H1 (cell line): Measurements from ENCODE around the gene DAB2IP. TPM values are rescaled to one million over a fixed set of nuclear protein-coding genes. Genes with fewer than 3 reads are reported as not detected.

ENCODE experiments used
- CTCF ChIA-PET: fragments of 300-600 bp; sonication (Branson Sonifier 250); formaldehyde crosslinking; loops from one replicate; lab custom pipeline; 2021; ENCODE audit not compliant: partially characterized antibody; lab: Charles Lee
- POLR2A ChIA-PET: fragments of 300-600 bp; sonication (Branson Sonifier 250); formaldehyde crosslinking; loops from one replicate; lab custom pipeline; 2021; ENCODE audit warnings: inconsistent platforms; ENCODE audit not compliant: partially characterized antibody; lab: Charles Lee
- DNase-seq, 2 experiments: peaks; one replicate each; pipeline versions ENCODE4 v3.0.0 to v3.0.0-alpha.2; 2010 to 2022; ENCODE audit warnings: low spot score in 2 of 2, low read depth in 1 of 2, mixed read lengths in 1 of 2
- FAIRE-seq: peaks from 2 replicates; lab custom pipeline; 2011; peaks lifted over from hg19 to GRCh38; lab: Jason Lieb, UNC
- H2AFZ ChIP-seq: 2 replicates; pipeline ENCODE4 v1.8.1; 2012; ENCODE audit warnings: low read length, inconsistent platforms
- H2AK5ac ChIP-seq: 2 replicates; pipeline ENCODE4 v1.6.1; 2013; ENCODE audit warnings: low read depth, low read length
- H2BK120ac ChIP-seq: replicated peaks from 2 replicates; pipeline ENCODE3; 2013; ENCODE audit warnings: low read depth, low read length, inconsistent platforms
- H2BK12ac ChIP-seq: 2 replicates; pipeline ENCODE4 v1.6.1; 2013; ENCODE audit warnings: low read depth, low read length
- H2BK15ac ChIP-seq: 2 replicates; pipeline ENCODE4 v1.6.1; 2013; ENCODE audit warnings: low read length
- H2BK20ac ChIP-seq: 2 replicates; pipeline ENCODE4 v1.6.1; 2013; ENCODE audit warnings: low read length
- H2BK5ac ChIP-seq: 2 replicates; pipeline ENCODE4 v1.6.1; 2013; ENCODE audit warnings: low read depth, low read length
- H3K14ac ChIP-seq: 2 replicates; pipeline ENCODE4 v1.6.1; 2013; ENCODE audit warnings: inconsistent platforms; ENCODE audit not compliant: insufficient read length
- H3K18ac ChIP-seq: 2 replicates; pipeline ENCODE4 v1.6.1; 2013; ENCODE audit warnings: low read length; ENCODE audit errors: extremely low read depth
- H3K23ac ChIP-seq: 2 replicates; pipeline ENCODE4 v1.6.1; 2013; ENCODE audit warnings: inconsistent platforms; ENCODE audit not compliant: insufficient read length
- H3K23me2 ChIP-seq: 2 replicates; pipeline ENCODE4 v1.6.1; 2013; ENCODE audit warnings: low read depth, low read length
- H3K27ac ChIP-seq: 2 replicates; pipeline ENCODE4 v1.6.1; 2011; ENCODE audit warnings: low read depth, low read length, inconsistent platforms
- H3K27me3 ChIP-seq, 4 experiments: replicated peaks in 1 of 4; 1 replicate in 1 of 4; 2 replicates in 3 of 4; pipeline versions ENCODE4 v1.6.1 to v1.8.1; 2011 to 2013; ENCODE audit warnings: low read length in 3 of 4, mild to moderate bottlenecking in 3 of 4, inconsistent platforms in 2 of 4, mixed read lengths in 2 of 4, moderate library complexity in 1 of 4; ENCODE audit not compliant: control insufficient read depth in 3 of 4, insufficient read depth in 3 of 4; ENCODE audit errors: extremely low read depth in 1 of 4
- H3K36me3 ChIP-seq, 4 experiments: 2 replicates each; pipeline versions ENCODE4 v1.6.1 to v1.8.1; 2011 to 2013; ENCODE audit warnings: mild to moderate bottlenecking in 4 of 4, low read length in 3 of 4, moderate library complexity in 2 of 4, control low read depth in 1 of 4, inconsistent platforms in 1 of 4; ENCODE audit not compliant: insufficient read depth in 4 of 4, control insufficient read depth in 2 of 4
- H3K4ac ChIP-seq: replicated peaks from 2 replicates; pipeline ENCODE3; 2013; ENCODE audit warnings: low read length, low read depth, mixed read lengths, inconsistent platforms; ENCODE audit not compliant: insufficient read length
- H3K4me1 ChIP-seq, 4 experiments: replicated peaks in 1 of 4; 1 replicate in 1 of 4; 2 replicates in 3 of 4; pipeline versions ENCODE4 v1.6.1 to v1.8.1; 2011 to 2013; ENCODE audit warnings: low read length in 3 of 4, inconsistent platforms in 2 of 4, mixed read lengths in 1 of 4; ENCODE audit not compliant: insufficient read depth in 4 of 4, control insufficient read depth in 3 of 4
- H3K4me2 ChIP-seq, 2 experiments: 2 replicates each; pipeline versions ENCODE4 v1.6.1 to v1.8.1; 2011 to 2013; ENCODE audit warnings: low read depth in 2 of 2, low read length in 2 of 2, control low read depth in 1 of 2, inconsistent platforms in 1 of 2, mild to moderate bottlenecking in 1 of 2; ENCODE audit not compliant: insufficient read depth in 1 of 2
- H3K4me3 ChIP-seq, 4 experiments: fragments of 200-600, 300-600 bp in 1 of 4; sonication (generic), shearing (Covaris generic), sonication (Bioruptor Twin) in 1 of 4; 2 replicates each; pipeline versions ENCODE4 v1.5.1 to v1.8.1; 2011 to 2016; ENCODE audit warnings: low read length in 4 of 4, low read depth in 3 of 4, control low read depth in 2 of 4, inconsistent platforms in 2 of 4, mild to moderate bottlenecking in 2 of 4, mixed read lengths in 1 of 4, moderate library complexity in 1 of 4; ENCODE audit not compliant: insufficient read depth in 2 of 4; ENCODE audit errors: extremely low read depth in 1 of 4
- H3K56ac ChIP-seq: replicated peaks from 2 replicates; pipeline ENCODE3; 2013; ENCODE audit warnings: low read depth, mild to moderate bottlenecking, mixed read lengths, low read length, inconsistent platforms; ENCODE audit not compliant: insufficient read length
- H3K79me1 ChIP-seq: 2 replicates; pipeline ENCODE4 v1.6.1; 2013; ENCODE audit warnings: low read depth, low read length, control low read depth
- H3K79me2 ChIP-seq, 2 experiments: 2 replicates each; pipeline versions ENCODE4 v1.6.1 to v1.8.1; 2012 to 2013; ENCODE audit warnings: low read length in 2 of 2, mild to moderate bottlenecking in 2 of 2, inconsistent platforms in 1 of 2; ENCODE audit not compliant: insufficient read depth in 2 of 2, control insufficient read depth in 1 of 2
- H3K9ac ChIP-seq, 4 experiments: replicated peaks in 1 of 4; 1 replicate in 1 of 4; 2 replicates in 3 of 4; pipeline versions ENCODE4 v1.6.1 to v1.8.1; 2011 to 2013; ENCODE audit warnings: low read depth in 3 of 4, low read length in 3 of 4, control low read depth in 2 of 4, mild to moderate bottlenecking in 2 of 4, moderate library complexity in 2 of 4, inconsistent platforms in 1 of 4; ENCODE audit errors: extremely low read depth in 1 of 4
- H3K9me3 ChIP-seq, 2 experiments: 2 replicates each; pipeline versions ENCODE4 v1.6.1 to v1.8.1; 2012 to 2013; ENCODE audit warnings: mild to moderate bottlenecking in 2 of 2, moderate library complexity in 2 of 2, control low read depth in 1 of 2, inconsistent platforms in 1 of 2, low read depth in 1 of 2, low read length in 1 of 2, mixed read lengths in 1 of 2; ENCODE audit not compliant: insufficient read depth in 2 of 2
- H4K20me1 ChIP-seq, 2 experiments: replicated peaks in 1 of 2; 2 replicates each; pipeline versions ENCODE3 to v1.8.1; 2011 to 2013; ENCODE audit warnings: inconsistent platforms in 2 of 2, low read length in 2 of 2, mild to moderate bottlenecking in 1 of 2; ENCODE audit not compliant: insufficient read depth in 2 of 2, control insufficient read depth in 1 of 2
- H4K5ac ChIP-seq: 2 replicates; pipeline ENCODE4 v1.6.1; 2013; ENCODE audit warnings: low read length, low read depth, mixed read lengths, inconsistent platforms; ENCODE audit not compliant: insufficient read length
- H4K8ac ChIP-seq: 2 replicates; pipeline ENCODE4 v1.8.0; 2013; ENCODE audit warnings: mild to moderate bottlenecking, moderate library complexity, low read length, inconsistent platforms; ENCODE audit not compliant: insufficient read depth; ENCODE audit errors: extremely low read depth
- H4K91ac ChIP-seq: replicated peaks from 2 replicates; pipeline ENCODE3; 2013; ENCODE audit warnings: low read length, mixed read lengths, inconsistent platforms; ENCODE audit not compliant: insufficient read length
- ATF2 ChIP-seq: IDR thresholded peaks from 2 replicates; pipeline ENCODE4 v1.6.1; 2012; ENCODE audit warnings: low read length, inconsistent platforms
- BCL11A ChIP-seq, 2 experiments: IDR thresholded peaks; one replicate each; pipeline ENCODE4 v1.6.1; 2011; ENCODE audit warnings: low read depth in 2 of 2, low read length in 2 of 2, mild to moderate bottlenecking in 2 of 2
- CBX8 ChIP-seq: fragments of 300-800, 300-1000 bp; sonication (generic); IDR thresholded peaks from 2 replicates; pipeline ENCODE4 v1.7.1; 2016; ENCODE audit warnings: low read depth, low read length, borderline replicate concordance
- CHD1 ChIP-seq: IDR thresholded peaks from 2 replicates; pipeline ENCODE4 v1.6.1; 2012; ENCODE audit warnings: low read depth, low read length, improper control_type of control experiment
- EZH2 ChIP-seq: fragments of 200-600 bp; sonication (generic); IDR thresholded peaks from 2 replicates; pipeline ENCODE4 v1.7.1; 2012; ENCODE audit warnings: low read depth, mild to moderate bottlenecking, moderate library complexity, low read length, inconsistent platforms; ENCODE audit not compliant: severe bottlenecking
- HDAC6 ChIP-seq: IDR thresholded peaks from one replicate; pipeline ENCODE4 v1.7.1; 2012; ENCODE audit warnings: low read depth, mild to moderate bottlenecking, inconsistent platforms, low read length, moderate library complexity
- NANOG ChIP-seq: IDR thresholded peaks from 2 replicates; pipeline ENCODE4 v1.6.1; 2011; ENCODE audit warnings: low read length, low read depth, mild to moderate bottlenecking, inconsistent platforms; ENCODE audit not compliant: insufficient read depth, poor library complexity, severe bottlenecking
- NRF1 ChIP-seq: IDR thresholded peaks from 2 replicates; pipeline ENCODE4 v1.6.1; 2011; ENCODE audit warnings: mild to moderate bottlenecking, low read depth, low read length, improper control_type of control experiment
- POLR2A ChIP-seq, 2 experiments: IDR thresholded peaks; 1 replicate in 1 of 2; 2 replicates in 1 of 2; pipeline ENCODE4 v1.6.1; 2011; ENCODE audit warnings: low read depth in 2 of 2, low read length in 2 of 2, mild to moderate bottlenecking in 2 of 2; ENCODE audit errors: control extremely low read depth in 1 of 2
- SIRT6 ChIP-seq: IDR thresholded peaks from one replicate; pipeline ENCODE4 v1.7.1; 2012; ENCODE audit warnings: low read length, inconsistent platforms
- SIX5 ChIP-seq: IDR thresholded peaks from 2 replicates; pipeline ENCODE4 v1.6.1; 2011; ENCODE audit warnings: mild to moderate bottlenecking, low read depth, low read length
- SP4 ChIP-seq: IDR thresholded peaks from 2 replicates; pipeline ENCODE4 v1.6.1; 2012; ENCODE audit warnings: low read length, inconsistent platforms
- TCF12 ChIP-seq: IDR thresholded peaks from 2 replicates; pipeline ENCODE4 v1.6.1; 2011; ENCODE audit warnings: low read depth, mild to moderate bottlenecking, low read length
- WGBS, 2 experiments: shearing (Covaris generic) in 1 of 2; methylation state at CpG; one replicate each; pipeline versions ENCODE4 v1.1.6 to v1.1.7; 2013 to 2015; ENCODE audit warnings: low lambda C conversion rate in 2 of 2, mixed read lengths in 2 of 2, inconsistent platforms in 1 of 2, low coverage in 1 of 2, missing lambda C conversion rate in 1 of 2; ENCODE audit not compliant: insufficient replicate concordance in 2 of 2, insufficient coverage in 1 of 2, insufficient read length in 1 of 2; ENCODE audit errors: extremely low coverage in 1 of 2, missing lambda C conversion rate in 1 of 2; 5-methylcytosine and 5-hydroxymethylcytosine counted together
- polyA plus RNA-seq, 7 experiments: library from polyadenylated mRNA; depleted of rRNA in 3 of 7; stranded (reverse) in 5 of 7; unstranded in 2 of 7; fragments of >200 nt in 5 of 7; fragments of 200-250 nt in 2 of 7; gene quantifications; 1 replicate in 5 of 7; 2 replicates in 1 of 7; 4 replicates in 1 of 7; pipeline versions ENCODE4 v1.2.1 to v1.2.3, GENCODE V29; 2011 to 2013; ENCODE audit warnings: missing spikeins in 2 of 7, mixed read lengths in 2 of 7
- total RNA-seq: library from RNA; stranded (reverse); fragmentation: NEBNext Ultra II Directional; extraction: Animal tissue kit (Norgen Biotek cat#: 25700); gene quantifications from 2 replicates; pipeline ENCODE4 v1.2.1, GENCODE V29; 2021

Gene DAB2IP
- total and polyA plus RNA-seq, 2 of the 8 experiments (the other 6 are each of a cell fraction or from before 2014, with no cell fraction given): 19.7 to 39.5 TPM

- TF ChIP-seq SIX5 (no peak), NRF1 (no peak), BCL11A (IDR thresholded peaks at IDR 0.05; ENCODE audit: low read depth in 2 of 2, low read length in 2 of 2) (no peak), HDAC6 (no peak), EZH2 (no peak), TCF12 (no peak), SP4 (no peak), POLR2A (IDR thresholded peaks at IDR 0.05; ENCODE audit: control extremely low read depth in 1 of 2, low read depth in 2 of 2, low read length in 2 of 2) (no peak), SIRT6 (no peak), NANOG (no peak), CBX8 (no peak), CHD1 (no peak), ATF2 (no peak)
- no peak overlapping the region for H2BK15ac ChIP-seq
Observed at GRCh38 chr9:121690316-121690715, 38.9 kb downstream of the DAB2IP start.

More at GRCh38 chr9:121690316-121690715, 38.9 kb downstream of the DAB2IP start:
- no peak overlapping the region for H4K5ac ChIP-seq
- H3K23ac ChIP-seq: no peak overlapping the region
- H2BK12ac ChIP-seq: no peak overlapping the region
- H3K36me3 ChIP-seq: no peaks in the 10 kb centered on the region; a peak in 1 of 8 replicates
- no peak overlapping the region for H2BK120ac ChIP-seq
- WGBS, 2 experiments: 89% methylated on average over 8 of the region's 8 CpGs; no CpG with 5 or more reads in 1 of the 2 experiments
- no peak overlapping the region for H3K14ac ChIP-seq
- ChIA-PET CTCF (interaction anchor here (0.9 to 34.8 kb wide), 12 partner anchors 8 to 144 kb away, joined by 3 to 670 read pairs (median 6); no protein-coding TSS in a partner anchor), POLR2A (interaction anchor here (0.6 kb wide), 1 partner anchor 183 kb away, joined by 3 read pairs; no protein-coding TSS in a partner anchor)
- no peak overlapping the region for H4K8ac ChIP-seq
- no peaks in the 10 kb centered on the region; a peak in 1 of 7 replicates for H3K27me3 ChIP-seq
- no peak overlapping the region for H2AFZ ChIP-seq
- H3K18ac ChIP-seq: no peak overlapping the region
- peaks cover 18 to 43% of the 10 kb centered on the region in 2 experiments for H4K20me1 ChIP-seq
- H3K4ac ChIP-seq: no peak overlapping the region
- no peak overlapping the region for H3K4me3 ChIP-seq
- no peak overlapping the region for H4K91ac ChIP-seq
- peaks cover 9% of the 10 kb centered on the region for H3K79me1 ChIP-seq
- peaks cover 2 to 8% (median 5%) of the 10 kb centered on the region in 4 experiments for H3K4me1 ChIP-seq
- DNase-seq: no peak
- no peaks in the 10 kb centered on the region for H3K23me2 ChIP-seq
- H3K27ac ChIP-seq: no peak overlapping the region
- peak overlapping the region in 1 of 2 experiments; percentile 21; a peak in 1 of 4 replicates for H3K4me2 ChIP-seq
- no peak for FAIRE-seq
- H2BK20ac ChIP-seq: no peak overlapping the region
- H3K56ac ChIP-seq: no peak overlapping the region
- no peaks in the 10 kb centered on the region; a peak in 1 of 4 replicates for H3K79me2 ChIP-seq
- no peaks in the 10 kb centered on the region for H3K9me3 ChIP-seq
- H2BK5ac ChIP-seq: no peak overlapping the region
- H3K9ac ChIP-seq: no peak overlapping the region
- no peak overlapping the region for H2AK5ac ChIP-seq
